SK-N-SH (cell line): ENCODE measurements around the gene CAMK2N1. TPM values are rescaled to one million over a fixed set of nuclear protein-coding genes. Genes with fewer than 3 reads are reported as not detected.

Source experiments
- CTCF ChIA-PET: fragments of 300-600, 350-600 bp; formaldehyde crosslinking; extraction: SDS; loops from one replicate; lab custom pipeline; 2021; lab: Yijun Ruan, JAX
- POLR2A ChIA-PET: fragments of 350-600 bp; sonication (Branson Sonifier 250); formaldehyde crosslinking; extraction: SDS; loops from one replicate; lab custom pipeline; 2020; ENCODE audit warnings: antibody characterized with exemption, inconsistent platforms; lab: Yijun Ruan, JAX
- DNase-seq: peaks from one replicate; pipeline ENCODE4 v3.0.0; 2012
- H2AFZ ChIP-seq: fragments of 200-600 bp; sonication (generic); 2 replicates; pipeline ENCODE4 v1.8.1; 2016; ENCODE audit warnings: antibody characterized with exemption, mild to moderate bottlenecking, low read depth
- H3F3A ChIP-seq: fragments of 200-600 bp; sonication (generic); replicated peaks from 2 replicates; pipeline ENCODE3; 2016; ENCODE audit warnings: antibody characterized with exemption, mild to moderate bottlenecking; ENCODE audit not compliant: insufficient read depth
- H3K27ac ChIP-seq, 2 experiments: fragments of 200-500 bp in 1 of 2; fragments of 200-600 bp in 1 of 2; sonication (Bioruptor generic) in 1 of 2; sonication (generic), shearing (Covaris generic) in 1 of 2; 2 replicates each; pipeline versions ENCODE4 v1.5.1 to v1.6.1; 2014 to 2016; ENCODE audit warnings: low read depth in 2 of 2, inconsistent platforms in 1 of 2, low read length in 1 of 2, mild to moderate bottlenecking in 1 of 2, mixed read lengths in 1 of 2
- H3K27me3 ChIP-seq: fragments of 200-600 bp; sonication (generic), shearing (Covaris generic); 2 replicates; pipeline ENCODE4 v1.6.1; 2016; ENCODE audit warnings: mixed run types; ENCODE audit not compliant: insufficient read depth
- H3K36me3 ChIP-seq, 2 experiments: fragments of 200-500 bp in 1 of 2; fragments of 200-600 bp in 1 of 2; sonication (Bioruptor generic) in 1 of 2; sonication (generic) in 1 of 2; replicated peaks in 1 of 2; 2 replicates each; pipeline versions ENCODE3 to v1.5.1; 2014 to 2016; ENCODE audit warnings: low read length in 1 of 2, mild to moderate bottlenecking in 1 of 2; ENCODE audit not compliant: insufficient read depth in 2 of 2, control insufficient read depth in 1 of 2
- H3K4me1 ChIP-seq, 2 experiments: fragments of 200-500 bp in 1 of 2; fragments of 200-600 bp in 1 of 2; sonication (Bioruptor generic) in 1 of 2; sonication (generic), shearing (Covaris generic) in 1 of 2; 2 replicates each; pipeline versions ENCODE4 v1.5.1 to v1.6.1; 2014 to 2016; ENCODE audit warnings: low read depth in 1 of 2, low read length in 1 of 2, mixed run types in 1 of 2; ENCODE audit not compliant: insufficient read depth in 2 of 2, control insufficient read depth in 1 of 2
- H3K4me2 ChIP-seq: fragments of 200-600 bp; sonication (generic), shearing (Covaris generic); 2 replicates; pipeline ENCODE4 v1.6.1; 2017; ENCODE audit warnings: mixed run types
- H3K4me3 ChIP-seq, 2 experiments: fragments of 200-500 bp in 1 of 2; fragments of 200-600 bp in 1 of 2; sonication (Bioruptor generic) in 1 of 2; sonication (generic), shearing (Covaris generic) in 1 of 2; 2 replicates each; pipeline versions ENCODE4 v1.5.1 to v1.8.1; 2014 to 2016; ENCODE audit warnings: low read depth in 2 of 2, inconsistent platforms in 1 of 2, low read length in 1 of 2, mild to moderate bottlenecking in 1 of 2, mixed read lengths in 1 of 2, moderate library complexity in 1 of 2
- H3K79me2 ChIP-seq: fragments of 200-600 bp; sonication (generic); 2 replicates; pipeline ENCODE4 v1.8.1; 2017; ENCODE audit warnings: mild to moderate bottlenecking; ENCODE audit not compliant: insufficient read depth
- H3K9ac ChIP-seq: fragments of 200-600 bp; sonication (generic); 2 replicates; pipeline ENCODE4 v1.6.1; 2017; ENCODE audit warnings: mixed run types
- H3K9me2 ChIP-seq: fragments of 200-600 bp; sonication (generic); 2 replicates; pipeline ENCODE4 v1.6.1; 2017; ENCODE audit warnings: mixed run types
- H3K9me3 ChIP-seq: fragments of 200-600 bp; sonication (generic); 2 replicates; pipeline ENCODE4 v1.6.1; 2017; ENCODE audit warnings: mixed run types, mild to moderate bottlenecking, moderate library complexity
- H4K20me1 ChIP-seq: fragments of 200-600 bp; sonication (generic); 2 replicates; pipeline ENCODE4 v1.6.1; 2017; ENCODE audit warnings: mild to moderate bottlenecking, mixed run types; ENCODE audit not compliant: insufficient read depth
- CHD2 ChIP-seq: fragments of 150-350 bp; IDR thresholded peaks from 2 replicates; pipeline ENCODE4 v1.6.1; 2018; ENCODE audit warnings: low read length; ENCODE audit not compliant: partially characterized antibody
- ELF1 ChIP-seq: IDR thresholded peaks from 2 replicates; pipeline ENCODE4 v1.4.0; 2012
- EP300 ChIP-seq, 2 experiments: IDR thresholded peaks; 2 replicates each; pipeline versions ENCODE4 v1.4.0 to v1.6.1; 2012; ENCODE audit warnings: borderline replicate concordance in 1 of 2, low read depth in 1 of 2, low read length in 1 of 2
- FOSL2 ChIP-seq: IDR thresholded peaks from 2 replicates; pipeline ENCODE4 v1.4.0; 2012; ENCODE audit warnings: low read depth, mild to moderate bottlenecking, moderate library complexity, borderline replicate concordance
- FOXJ3 ChIP-seq: sonication (generic); formaldehyde crosslinking; IDR thresholded peaks from 2 replicates; pipeline ENCODE4 v1.5.1; 2020; ENCODE audit warnings: mild to moderate bottlenecking, missing genetic modification reagents
- JUND ChIP-seq: IDR thresholded peaks from 2 replicates; pipeline ENCODE4 v1.4.0; 2012
- MEF2A ChIP-seq: IDR thresholded peaks from 2 replicates; pipeline ENCODE4 v1.4.0; 2012; ENCODE audit warnings: low read depth, borderline replicate concordance
- MXI1 ChIP-seq: IDR thresholded peaks from 2 replicates; pipeline ENCODE4 v1.6.1; 2012; ENCODE audit warnings: mild to moderate bottlenecking, low read depth, low read length, improper control_type of control experiment
- POLR2AphosphoS5 ChIP-seq: IDR thresholded peaks from 2 replicates; pipeline ENCODE4 v1.6.1; 2012; ENCODE audit warnings: low read depth, low read length
- RAD21 ChIP-seq: IDR thresholded peaks from 2 replicates; pipeline ENCODE4 v1.6.1; 2012; ENCODE audit warnings: mild to moderate bottlenecking, low read length
- RCOR1 ChIP-seq: fragments of 150-350 bp; IDR thresholded peaks from 2 replicates; pipeline ENCODE4 v1.6.1; 2017; ENCODE audit warnings: antibody characterized with exemption, low read length
- RXRA ChIP-seq: IDR thresholded peaks from 2 replicates; pipeline ENCODE4 v1.4.0; 2012; ENCODE audit warnings: low read depth, mild to moderate bottlenecking, borderline replicate concordance
- SMC3 ChIP-seq: IDR thresholded peaks from 2 replicates; pipeline ENCODE4 v1.6.1; 2012; ENCODE audit warnings: low read depth, low read length, improper control_type of control experiment
- TCF12 ChIP-seq: IDR thresholded peaks from 2 replicates; pipeline ENCODE4 v1.4.0; 2012
- YY1 ChIP-seq: IDR thresholded peaks from 2 replicates; pipeline ENCODE4 v1.4.0; 2012; ENCODE audit warnings: low read depth, mild to moderate bottlenecking
- WGBS: methylation state at CpG from one replicate; pipeline ENCODE4 v1.1.6; 2017; ENCODE audit warnings: low lambda C conversion rate; 5-methylcytosine and 5-hydroxymethylcytosine counted together
- polyA plus RNA-seq, 3 experiments: library from polyadenylated mRNA; depleted of rRNA; stranded (reverse); fragments of >200 nt; gene quantifications; 2 replicates each; pipeline ENCODE4 v1.2.3, GENCODE V29; 2012
- TF ChIP-seq, protein P1 (sequence below): IDR thresholded peaks from 2 replicates; pipeline ENCODE4 v1.6.1; 2012; ENCODE audit warnings: mild to moderate bottlenecking, low read depth, low read length, moderate library complexity
- TF ChIP-seq, protein P2 (sequence below): fragments of 150-350 bp; IDR thresholded peaks from 2 replicates; pipeline ENCODE4 v1.6.1; 2016; ENCODE audit warnings: mild to moderate bottlenecking, low read depth, low read length
- TF ChIP-seq, protein P3 (sequence below): fragments of 200-600 bp; sonication (generic); IDR thresholded peaks from 2 replicates; pipeline ENCODE4 v1.6.1; 2017; ENCODE audit warnings: antibody characterized with exemption, mild to moderate bottlenecking, moderate library complexity
- TF ChIP-seq, protein P4 (sequence below): IDR thresholded peaks from 2 replicates; pipeline ENCODE4 v1.4.0; 2012; ENCODE audit warnings: low read depth, borderline replicate concordance

The CAMK2N1 gene
- polyA plus RNA-seq, 1 of the 3 experiments (the other 2 are of a cell fraction), result 5.3 TPM

DNA sequence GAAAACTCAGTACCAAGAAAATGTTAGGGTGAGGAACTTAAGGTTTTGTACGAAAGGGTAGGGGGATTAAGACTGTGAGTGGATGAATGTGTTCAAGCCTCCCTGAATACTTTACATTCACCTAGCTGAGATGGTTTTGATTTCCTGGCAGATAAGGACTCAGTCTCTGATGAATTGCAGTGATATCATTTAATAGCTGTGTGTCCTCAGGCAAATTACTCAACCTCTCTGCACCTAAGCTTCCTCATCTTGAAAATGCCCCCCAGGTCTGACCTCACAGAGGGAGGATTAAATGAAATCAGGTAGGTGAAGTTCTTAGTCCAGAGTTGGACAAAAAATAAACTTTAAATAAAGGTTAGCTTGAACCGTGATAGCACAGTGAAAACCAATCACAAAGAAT, 48.4 kb downstream of the CAMK2N1 start:
- Histone ChIP-seq H4K20me1 (no peaks in the 10 kb centered on the region), H3K9ac (no peak overlapping the region), H3K27me3 (no peaks in the 10 kb centered on the region; the same call in 1 of the 2 replicates), H3K79me2 (no peaks in the 10 kb centered on the region), H3K36me3 (no peaks in the 10 kb centered on the region), H3K4me1 (peaks cover 0 to 4% of the 10 kb centered on the region in 2 experiments; a peak in 1 of 4 replicates), H3K9me3 (no peaks in the 10 kb centered on the region), H3K4me3 (no peak overlapping the region), H3K4me2 (no peak overlapping the region), H2AFZ (no peak overlapping the region), H3K27ac (no peak overlapping the region), H3K9me2 (no peaks in the 10 kb centered on the region), H3F3A (no peaks in the 10 kb centered on the region)
- POLR2A ChIA-PET, result no interaction called here
- TF ChIP-seq POLR2AphosphoS5 (no peak), EP300 (IDR thresholded peaks at IDR 0.05; ENCODE audit: borderline replicate concordance in 1 of 2, low read depth in 1 of 2, low read length in 1 of 2) (no peak), JUND (no peak), TCF12 (no peak), FOSL2 (no peak), MEF2A (no peak), SMC3 (no peak), ELF1 (no peak), YY1 (no peak), FOXJ3 (CRISPR knock-in tag) (no peak), RCOR1 (no peak), RAD21 (no peak), CHD2 (no peak), RXRA (no peak), MXI1 (no peak)
- TF ChIP-seq, protein P1, sequence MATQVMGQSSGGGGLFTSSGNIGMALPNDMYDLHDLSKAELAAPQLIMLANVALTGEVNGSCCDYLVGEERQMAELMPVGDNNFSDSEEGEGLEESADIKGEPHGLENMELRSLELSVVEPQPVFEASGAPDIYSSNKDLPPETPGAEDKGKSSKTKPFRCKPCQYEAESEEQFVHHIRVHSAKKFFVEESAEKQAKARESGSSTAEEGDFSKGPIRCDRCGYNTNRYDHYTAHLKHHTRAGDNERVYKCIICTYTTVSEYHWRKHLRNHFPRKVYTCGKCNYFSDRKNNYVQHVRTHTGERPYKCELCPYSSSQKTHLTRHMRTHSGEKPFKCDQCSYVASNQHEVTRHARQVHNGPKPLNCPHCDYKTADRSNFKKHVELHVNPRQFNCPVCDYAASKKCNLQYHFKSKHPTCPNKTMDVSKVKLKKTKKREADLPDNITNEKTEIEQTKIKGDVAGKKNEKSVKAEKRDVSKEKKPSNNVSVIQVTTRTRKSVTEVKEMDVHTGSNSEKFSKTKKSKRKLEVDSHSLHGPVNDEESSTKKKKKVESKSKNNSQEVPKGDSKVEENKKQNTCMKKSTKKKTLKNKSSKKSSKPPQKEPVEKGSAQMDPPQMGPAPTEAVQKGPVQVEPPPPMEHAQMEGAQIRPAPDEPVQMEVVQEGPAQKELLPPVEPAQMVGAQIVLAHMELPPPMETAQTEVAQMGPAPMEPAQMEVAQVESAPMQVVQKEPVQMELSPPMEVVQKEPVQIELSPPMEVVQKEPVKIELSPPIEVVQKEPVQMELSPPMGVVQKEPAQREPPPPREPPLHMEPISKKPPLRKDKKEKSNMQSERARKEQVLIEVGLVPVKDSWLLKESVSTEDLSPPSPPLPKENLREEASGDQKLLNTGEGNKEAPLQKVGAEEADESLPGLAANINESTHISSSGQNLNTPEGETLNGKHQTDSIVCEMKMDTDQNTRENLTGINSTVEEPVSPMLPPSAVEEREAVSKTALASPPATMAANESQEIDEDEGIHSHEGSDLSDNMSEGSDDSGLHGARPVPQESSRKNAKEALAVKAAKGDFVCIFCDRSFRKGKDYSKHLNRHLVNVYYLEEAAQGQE, result no peak
- TF ChIP-seq, protein P2, sequence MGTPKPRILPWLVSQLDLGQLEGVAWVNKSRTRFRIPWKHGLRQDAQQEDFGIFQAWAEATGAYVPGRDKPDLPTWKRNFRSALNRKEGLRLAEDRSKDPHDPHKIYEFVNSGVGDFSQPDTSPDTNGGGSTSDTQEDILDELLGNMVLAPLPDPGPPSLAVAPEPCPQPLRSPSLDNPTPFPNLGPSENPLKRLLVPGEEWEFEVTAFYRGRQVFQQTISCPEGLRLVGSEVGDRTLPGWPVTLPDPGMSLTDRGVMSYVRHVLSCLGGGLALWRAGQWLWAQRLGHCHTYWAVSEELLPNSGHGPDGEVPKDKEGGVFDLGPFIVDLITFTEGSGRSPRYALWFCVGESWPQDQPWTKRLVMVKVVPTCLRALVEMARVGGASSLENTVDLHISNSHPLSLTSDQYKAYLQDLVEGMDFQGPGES, result no peak
- TF ChIP-seq, protein P3, sequence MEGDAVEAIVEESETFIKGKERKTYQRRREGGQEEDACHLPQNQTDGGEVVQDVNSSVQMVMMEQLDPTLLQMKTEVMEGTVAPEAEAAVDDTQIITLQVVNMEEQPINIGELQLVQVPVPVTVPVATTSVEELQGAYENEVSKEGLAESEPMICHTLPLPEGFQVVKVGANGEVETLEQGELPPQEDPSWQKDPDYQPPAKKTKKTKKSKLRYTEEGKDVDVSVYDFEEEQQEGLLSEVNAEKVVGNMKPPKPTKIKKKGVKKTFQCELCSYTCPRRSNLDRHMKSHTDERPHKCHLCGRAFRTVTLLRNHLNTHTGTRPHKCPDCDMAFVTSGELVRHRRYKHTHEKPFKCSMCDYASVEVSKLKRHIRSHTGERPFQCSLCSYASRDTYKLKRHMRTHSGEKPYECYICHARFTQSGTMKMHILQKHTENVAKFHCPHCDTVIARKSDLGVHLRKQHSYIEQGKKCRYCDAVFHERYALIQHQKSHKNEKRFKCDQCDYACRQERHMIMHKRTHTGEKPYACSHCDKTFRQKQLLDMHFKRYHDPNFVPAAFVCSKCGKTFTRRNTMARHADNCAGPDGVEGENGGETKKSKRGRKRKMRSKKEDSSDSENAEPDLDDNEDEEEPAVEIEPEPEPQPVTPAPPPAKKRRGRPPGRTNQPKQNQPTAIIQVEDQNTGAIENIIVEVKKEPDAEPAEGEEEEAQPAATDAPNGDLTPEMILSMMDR, result no peak
- TF ChIP-seq, protein P4, sequence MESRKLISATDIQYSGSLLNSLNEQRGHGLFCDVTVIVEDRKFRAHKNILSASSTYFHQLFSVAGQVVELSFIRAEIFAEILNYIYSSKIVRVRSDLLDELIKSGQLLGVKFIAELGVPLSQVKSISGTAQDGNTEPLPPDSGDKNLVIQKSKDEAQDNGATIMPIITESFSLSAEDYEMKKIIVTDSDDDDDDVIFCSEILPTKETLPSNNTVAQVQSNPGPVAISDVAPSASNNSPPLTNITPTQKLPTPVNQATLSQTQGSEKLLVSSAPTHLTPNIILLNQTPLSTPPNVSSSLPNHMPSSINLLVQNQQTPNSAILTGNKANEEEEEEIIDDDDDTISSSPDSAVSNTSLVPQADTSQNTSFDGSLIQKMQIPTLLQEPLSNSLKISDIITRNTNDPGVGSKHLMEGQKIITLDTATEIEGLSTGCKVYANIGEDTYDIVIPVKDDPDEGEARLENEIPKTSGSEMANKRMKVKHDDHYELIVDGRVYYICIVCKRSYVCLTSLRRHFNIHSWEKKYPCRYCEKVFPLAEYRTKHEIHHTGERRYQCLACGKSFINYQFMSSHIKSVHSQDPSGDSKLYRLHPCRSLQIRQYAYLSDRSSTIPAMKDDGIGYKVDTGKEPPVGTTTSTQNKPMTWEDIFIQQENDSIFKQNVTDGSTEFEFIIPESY, result no peak
- no peak for DNase-seq
- 65% methylated on average over 2 of the region's 2 CpGs for WGBS
- CTCF ChIA-PET, result interaction anchor here (1.2 to 2.6 kb wide), 3 partner anchors 8 to 76 kb away, joined by 3 to 22 read pairs (median 5); no protein-coding TSS in a partner anchor
